Measurements from ENCODE around the gene MESP2. TPM values are rescaled to one million over a fixed set of nuclear protein-coding genes. Genes with fewer than 3 reads are reported as not detected.

The MESP2 gene
- polyA plus RNA-seq, 3 donors, result 0.67 TPM; not detected in 2

DNA sequence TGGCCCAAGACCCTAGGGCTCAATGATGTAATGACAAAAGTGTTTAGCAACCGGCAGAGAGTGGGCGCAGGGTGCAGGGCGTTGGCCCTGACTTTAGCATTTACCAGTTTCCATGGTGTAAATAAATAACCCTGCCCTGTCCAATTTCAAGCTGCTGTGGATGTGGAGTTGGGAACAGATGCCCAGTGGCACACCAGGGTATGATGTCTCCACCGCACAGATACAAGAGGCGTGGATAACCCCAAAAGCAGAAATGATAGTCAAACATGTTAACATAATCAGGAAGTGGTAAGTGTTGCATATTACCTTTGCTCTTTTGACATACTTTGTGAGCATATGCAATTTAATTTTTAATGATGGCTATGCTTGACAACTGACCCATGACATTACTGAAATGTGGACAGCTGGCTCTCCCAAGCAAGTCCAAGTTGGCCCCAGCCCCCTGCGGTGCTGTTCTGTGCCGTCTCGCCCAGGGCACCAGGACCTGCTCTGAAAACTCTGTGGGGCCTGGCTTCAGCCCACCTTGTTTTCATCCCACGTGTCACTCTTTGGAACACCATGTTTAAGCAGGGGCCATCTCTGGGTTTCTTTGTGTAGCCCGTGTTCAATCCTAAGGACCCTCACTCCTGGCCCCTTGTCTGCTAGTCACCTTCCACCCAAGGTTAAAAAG, 49.3 kb downstream of the MESP2 start:
- peak overlapping the region in 1 of 3 experiments; percentile 20 for H3K4me3 ChIP-seq (replicated peaks in 1 of 3; ENCODE audit: low read depth in 2 of 3, low read length in 3 of 3)
- peaks cover 98% of the 10 kb centered on the region for H3K4me1 Mint-ChIP-seq
- H3K9me3 Mint-ChIP-seq, result peaks cover 0 to 2% (median 0%) of the 10 kb centered on the region in 7 donors
- no peaks in the 10 kb centered on the region for H3K36me3 ChIP-seq (replicated peaks in 1 of 2; ENCODE audit: control insufficient read depth in 1 of 2, insufficient read depth in 2 of 2, low read length in 2 of 2)
- peaks cover 17 to 27% of the 10 kb centered on the region in 2 donors for H3K36me3 Mint-ChIP-seq
- H3K4me3 Mint-ChIP-seq, result peak overlapping the region; percentile 43 to 76
- H3K27ac ChIP-seq (ENCODE audit: low read depth in 1 of 2, low read length in 2 of 2), result peak overlapping the region; percentile 82 to 93
- 36% methylated on average over 9 of the region's 10 CpGs for WGBS (ENCODE audit: insufficient coverage)
- H2AFZ ChIP-seq (ENCODE audit: insufficient read depth, low read depth, low read length, poor library complexity, severe bottlenecking), result no peak overlapping the region
- DNase-seq, result peak; percentile 91 to 96 (median 94)
- no peaks in the 10 kb centered on the region for H3K9me3 ChIP-seq (replicated peaks in 1 of 2; ENCODE audit: control insufficient read depth in 1 of 2, insufficient read depth in 1 of 2, low read length in 2 of 2)
- no peaks in the 10 kb centered on the region for H3K79me2 ChIP-seq (ENCODE audit: insufficient read depth, low read length)
- H4K20me1 ChIP-seq (ENCODE audit: insufficient read depth, low read length), result no peaks in the 10 kb centered on the region
- peaks cover 92 to 99% of the 10 kb centered on the region in 2 donors for H3K4me1 ChIP-seq (ENCODE audit: control insufficient read depth in 1 of 2, insufficient read depth in 2 of 2, low read length in 2 of 2)
- peak overlapping the region; percentile 96 to 100 (median 99) for H3K27ac Mint-ChIP-seq
- peak overlapping the region; percentile 72 for H3K9ac ChIP-seq (ENCODE audit: insufficient read depth, low read length, poor library complexity, severe bottlenecking)
- H3K27me3 Mint-ChIP-seq (ENCODE audit: low read depth in 3 of 3), result peaks cover 1 to 5% (median 4%) of the 10 kb centered on the region in 3 donors
- intact Hi-C loops (cut with micrococcal nuclease), result no loop called here
- peak overlapping the region; percentile 26 for H3K4me2 ChIP-seq (replicated peaks; ENCODE audit: extremely low read depth, low read length, poor library complexity, severe bottlenecking)
- H3K27me3 ChIP-seq (ENCODE audit: control insufficient read depth in 2 of 2, insufficient read depth in 2 of 2, low read length in 2 of 2), result no peaks in the 10 kb centered on the region
- TF ChIP-seq, protein P1, sequence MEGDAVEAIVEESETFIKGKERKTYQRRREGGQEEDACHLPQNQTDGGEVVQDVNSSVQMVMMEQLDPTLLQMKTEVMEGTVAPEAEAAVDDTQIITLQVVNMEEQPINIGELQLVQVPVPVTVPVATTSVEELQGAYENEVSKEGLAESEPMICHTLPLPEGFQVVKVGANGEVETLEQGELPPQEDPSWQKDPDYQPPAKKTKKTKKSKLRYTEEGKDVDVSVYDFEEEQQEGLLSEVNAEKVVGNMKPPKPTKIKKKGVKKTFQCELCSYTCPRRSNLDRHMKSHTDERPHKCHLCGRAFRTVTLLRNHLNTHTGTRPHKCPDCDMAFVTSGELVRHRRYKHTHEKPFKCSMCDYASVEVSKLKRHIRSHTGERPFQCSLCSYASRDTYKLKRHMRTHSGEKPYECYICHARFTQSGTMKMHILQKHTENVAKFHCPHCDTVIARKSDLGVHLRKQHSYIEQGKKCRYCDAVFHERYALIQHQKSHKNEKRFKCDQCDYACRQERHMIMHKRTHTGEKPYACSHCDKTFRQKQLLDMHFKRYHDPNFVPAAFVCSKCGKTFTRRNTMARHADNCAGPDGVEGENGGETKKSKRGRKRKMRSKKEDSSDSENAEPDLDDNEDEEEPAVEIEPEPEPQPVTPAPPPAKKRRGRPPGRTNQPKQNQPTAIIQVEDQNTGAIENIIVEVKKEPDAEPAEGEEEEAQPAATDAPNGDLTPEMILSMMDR (IDR thresholded peaks at IDR 0.05), result no peak

DNA sequence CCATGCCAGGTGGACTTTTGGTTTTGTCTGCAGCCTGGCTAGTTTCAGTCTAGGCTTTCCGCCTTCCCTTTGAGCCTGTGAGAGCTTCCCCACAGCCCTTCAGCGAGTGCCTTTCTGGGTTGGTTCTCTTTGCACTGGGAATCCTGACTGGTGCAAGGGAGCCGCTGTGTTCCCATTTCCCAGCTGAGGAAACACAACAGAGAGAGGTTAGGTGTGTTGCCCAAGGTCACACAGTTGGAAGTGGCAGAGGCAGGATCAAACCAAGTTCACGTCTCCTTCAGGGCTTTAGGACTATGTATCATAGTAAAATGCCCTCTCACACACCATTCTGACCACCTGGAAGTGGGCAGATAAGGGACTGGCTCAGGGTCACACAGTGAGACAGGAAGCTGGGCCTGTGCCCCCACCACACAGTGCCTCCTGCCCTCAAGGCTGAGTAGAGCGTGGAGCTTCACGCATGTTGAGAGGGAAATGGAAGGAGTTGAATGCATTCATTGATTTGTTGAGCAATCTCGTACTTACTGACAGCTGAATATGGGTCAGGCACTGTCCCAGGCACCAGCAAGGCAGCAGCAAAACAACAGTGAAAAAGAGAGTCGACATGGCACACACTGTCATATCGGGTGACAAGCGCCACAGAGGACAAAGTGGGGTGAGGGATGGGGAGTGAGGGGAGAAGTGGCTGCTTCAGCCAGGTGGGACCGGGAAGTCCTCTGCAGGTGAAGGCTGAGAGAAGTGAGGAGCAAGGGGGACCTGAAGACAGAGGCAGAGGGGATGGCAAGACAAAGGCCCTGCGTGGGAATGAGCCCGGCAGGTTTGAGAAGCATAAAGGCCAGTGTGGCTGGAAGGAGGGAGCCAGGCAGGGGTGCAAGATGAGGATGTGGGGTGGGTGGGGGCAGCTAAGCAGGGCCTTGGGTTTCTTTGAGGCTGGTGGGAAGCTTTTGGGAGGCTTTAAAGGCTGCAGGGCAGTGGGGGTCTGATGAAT, 50.8 kb downstream of the MESP2 start:
- no peaks in the 10 kb centered on the region for H3K27me3 ChIP-seq (ENCODE audit: control insufficient read depth in 2 of 2, insufficient read depth in 2 of 2, low read length in 2 of 2)
- no peaks in the 10 kb centered on the region for H3K9me3 ChIP-seq (replicated peaks in 1 of 2; ENCODE audit: control insufficient read depth in 1 of 2, insufficient read depth in 1 of 2, low read length in 2 of 2)
- H3K9ac ChIP-seq (ENCODE audit: insufficient read depth, low read length, poor library complexity, severe bottlenecking), result no peak overlapping the region
- H3K79me2 ChIP-seq (ENCODE audit: insufficient read depth, low read length), result no peaks in the 10 kb centered on the region
- TF ChIP-seq, protein P1 (IDR thresholded peaks at IDR 0.05), result no peak
- DNase-seq, result peak in 2 of 3 donors; percentile 40 to 46
- WGBS (ENCODE audit: insufficient coverage), result 70% methylated on average over 12 of the region's 13 CpGs
- H3K27me3 Mint-ChIP-seq (ENCODE audit: low read depth in 3 of 3), result peaks cover 1 to 5% (median 4%) of the 10 kb centered on the region in 3 donors
- H2AFZ ChIP-seq (ENCODE audit: insufficient read depth, low read depth, low read length, poor library complexity, severe bottlenecking), result no peak overlapping the region
- H3K9me3 Mint-ChIP-seq, result peaks cover 0 to 2% (median 0%) of the 10 kb centered on the region in 7 donors
- peaks cover 83% of the 10 kb centered on the region for H3K4me1 Mint-ChIP-seq
- peak overlapping the region; percentile 96 to 100 (median 99) for H3K27ac Mint-ChIP-seq
- no peak overlapping the region for H3K4me3 ChIP-seq (replicated peaks in 1 of 3; ENCODE audit: low read depth in 2 of 3, low read length in 3 of 3)
- peaks cover 26 to 40% of the 10 kb centered on the region in 2 donors for H3K36me3 Mint-ChIP-seq
- H3K4me3 Mint-ChIP-seq, result no peak overlapping the region
- peaks cover 5 to 10% of the 10 kb centered on the region in 2 donors for H3K36me3 ChIP-seq (replicated peaks in 1 of 2; ENCODE audit: control insufficient read depth in 1 of 2, insufficient read depth in 2 of 2, low read length in 2 of 2)
- H3K4me2 ChIP-seq (replicated peaks; ENCODE audit: extremely low read depth, low read length, poor library complexity, severe bottlenecking), result no peak overlapping the region
- peak overlapping the region; percentile 0 to 93 for H3K27ac ChIP-seq (ENCODE audit: low read depth in 1 of 2, low read length in 2 of 2)
- peaks cover 76 to 86% of the 10 kb centered on the region in 2 donors for H3K4me1 ChIP-seq (ENCODE audit: control insufficient read depth in 1 of 2, insufficient read depth in 2 of 2, low read length in 2 of 2)
- H4K20me1 ChIP-seq (ENCODE audit: insufficient read depth, low read length), result no peaks in the 10 kb centered on the region
- intact Hi-C loops (cut with micrococcal nuclease), result no loop called here
